ENCODE measurements around the gene IGF1R.

DNA sequence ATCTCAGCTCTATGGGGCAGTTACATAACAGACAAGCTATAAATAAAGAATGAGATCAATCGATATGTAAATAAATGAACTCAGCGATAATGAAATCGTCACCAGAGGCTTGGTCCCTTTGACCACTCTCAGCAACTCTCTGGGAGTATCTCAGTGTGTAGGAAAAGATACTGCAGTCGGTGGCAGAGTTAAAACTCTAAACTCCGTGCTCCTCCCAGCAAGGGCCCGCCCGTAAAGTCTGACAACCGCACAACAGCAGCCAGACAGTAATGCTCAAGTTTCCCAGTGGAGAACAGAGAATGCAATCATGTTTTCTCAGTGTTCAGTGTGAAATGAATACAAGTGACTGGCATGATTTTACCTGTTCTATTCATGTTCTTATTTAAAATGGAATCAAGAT lies 28.3 kb upstream of the IGF1R start:
- TF ChIP-seq KAT7 (CRISPR knock-in tag; IDR thresholded peaks at IDR 0.05; ENCODE audit: borderline replicate concordance) (no peak), MBD4 (IDR thresholded peaks at IDR 0.05; ENCODE audit: borderline replicate concordance, low read length) (no peak), FOSL1 (CRISPR knock-in tag; IDR thresholded peaks at IDR 0.05; ENCODE audit: borderline replicate concordance) (no peak), CHD2 (IDR thresholded peaks at IDR 0.05; ENCODE audit: low read depth, low read length) (no peak), NR3C1 (CRISPR knock-in tag; IDR thresholded peaks at IDR 0.05) (no peak), ZNF451 (CRISPR knock-in tag; IDR thresholded peaks at IDR 0.05) (no peak), KLF16 (CRISPR knock-in tag; IDR thresholded peaks at IDR 0.05) (no peak)
- TF ChIP-seq, protein P1, sequence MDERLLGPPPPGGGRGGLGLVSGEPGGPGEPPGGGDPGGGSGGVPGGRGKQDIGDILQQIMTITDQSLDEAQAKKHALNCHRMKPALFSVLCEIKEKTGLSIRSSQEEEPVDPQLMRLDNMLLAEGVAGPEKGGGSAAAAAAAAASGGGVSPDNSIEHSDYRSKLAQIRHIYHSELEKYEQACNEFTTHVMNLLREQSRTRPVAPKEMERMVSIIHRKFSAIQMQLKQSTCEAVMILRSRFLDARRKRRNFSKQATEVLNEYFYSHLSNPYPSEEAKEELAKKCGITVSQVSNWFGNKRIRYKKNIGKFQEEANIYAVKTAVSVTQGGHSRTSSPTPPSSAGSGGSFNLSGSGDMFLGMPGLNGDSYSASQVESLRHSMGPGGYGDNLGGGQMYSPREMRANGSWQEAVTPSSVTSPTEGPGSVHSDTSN (CRISPR knock-in tag; IDR thresholded peaks at IDR 0.05) = no peak
